HAP-1 (cell line): ENCODE measurements around the gene PGM1.

ENCODE experiments used
- DNase-seq, 2 experiments: peaks; one replicate each; pipeline ENCODE4 v3.0.0-alpha.2; 2016 to 2020; ENCODE audit warnings: low spot score in 2 of 2
- H3K27me3 ChIP-seq: fragments of 250-450 bp; sonication (Bioruptor Pico); 2 replicates; pipeline ENCODE4 v1.5.1; 2020; ENCODE audit warnings: low read depth, mild to moderate bottlenecking, moderate library complexity
- H3K36me3 ChIP-seq: fragments of 250-450 bp; sonication (Bioruptor Pico); replicated peaks from 2 replicates; pipeline ENCODE4 v1.5.1; 2020; ENCODE audit warnings: mild to moderate bottlenecking
- H3K4me1 ChIP-seq: fragments of 250-450 bp; sonication (Bioruptor Pico); 2 replicates; pipeline ENCODE4 v1.5.1; 2020; ENCODE audit warnings: mild to moderate bottlenecking
- H3K4me3 ChIP-seq: fragments of 250-450 bp; sonication (Bioruptor Pico); 2 replicates; pipeline ENCODE4 v1.5.1; 2020; ENCODE audit warnings: mild to moderate bottlenecking, moderate library complexity
- H3K9me3 ChIP-seq: fragments of 250-450 bp; sonication (Bioruptor Pico); 2 replicates; pipeline ENCODE4 v1.5.1; 2020; ENCODE audit warnings: mild to moderate bottlenecking, moderate library complexity
- in situ Hi-C: fragments of 300-500 bp; cut with MboI; formaldehyde crosslinking; loops from 3 replicates; pipeline ENCODE4 v1.14.3; 2020; ENCODE audit warnings: low sequenced_read_pairs, inconsistent platforms, mixed read lengths

The PGM1 gene

GRCh38 chr1:63628607-63629006, 35.4 kb downstream of the PGM1 start:
- no peak overlapping the region for H3K4me3 ChIP-seq
- H3K27me3 ChIP-seq, result no peaks in the 10 kb centered on the region
- H3K9me3 ChIP-seq, result no peaks in the 10 kb centered on the region
- peaks cover 18% of the 10 kb centered on the region for H3K4me1 ChIP-seq
- H3K36me3 ChIP-seq, result no peaks in the 10 kb centered on the region
- in situ Hi-C loops, result no loop called here
- DNase-seq, result no peak

GRCh38 chr1:63630238-63630637, 37.0 kb downstream of the PGM1 start:
- in situ Hi-C loops, result no loop called here
- Histone ChIP-seq H3K4me3 (no peak overlapping the region), H3K9me3 (no peaks in the 10 kb centered on the region), H3K4me1 (peaks cover 14% of the 10 kb centered on the region), H3K27me3 (no peaks in the 10 kb centered on the region), H3K36me3 (0 out of 2 replicates have a peak, but pooled peaks cover under 1% of the 10 kb centered on the region)
- DNase-seq, result peak; percentile 56 to 94

- Histone ChIP-seq H3K36me3 (peaks cover 4% of the 10 kb centered on the region; the same call in 1 of the 2 replicates), H3K9me3 (no peaks in the 10 kb centered on the region), H3K4me3 (no peak overlapping the region), H3K4me1 (peaks cover 14% of the 10 kb centered on the region), H3K27me3 (no peaks in the 10 kb centered on the region)
- no peak for DNase-seq
- in situ Hi-C loops, result no loop called here
These were observed 37.5 kb downstream of the PGM1 start for GRCh38 chr1:63630666-63631065.

GRCh38 chr1:63632110-63632509, 38.9 kb downstream of the PGM1 start:
- Histone ChIP-seq H3K36me3 (peaks cover 4% of the 10 kb centered on the region), H3K9me3 (no peaks in the 10 kb centered on the region), H3K4me3 (no peak overlapping the region), H3K4me1 (peaks cover 14% of the 10 kb centered on the region), H3K27me3 (no peaks in the 10 kb centered on the region)
- DNase-seq, result no peak
- in situ Hi-C loops, result no loop called here

- Histone ChIP-seq H3K4me1 (peaks cover 14% of the 10 kb centered on the region), H3K36me3 (peaks cover 4% of the 10 kb centered on the region)
- in situ Hi-C loops, result no loop called here
These were observed 40.1 kb downstream of the PGM1 start for GRCh38 chr1:63633281-63633680.

GRCh38 chr1:63634471-63634870, 41.3 kb downstream of the PGM1 start:
- H3K9me3 ChIP-seq, result no peaks in the 10 kb centered on the region
- in situ Hi-C loops, result no loop called here
- peaks cover 13% of the 10 kb centered on the region for H3K4me1 ChIP-seq
- peak in 1 of 2 experiments; percentile 44 for DNase-seq
- H3K27me3 ChIP-seq, result no peaks in the 10 kb centered on the region
- H3K36me3 ChIP-seq, result peaks cover 4% of the 10 kb centered on the region
- no peak overlapping the region for H3K4me3 ChIP-seq

More at GRCh38 chr1:63633281-63633680, 40.1 kb downstream of the PGM1 start:
- Histone ChIP-seq H3K9me3 (no peaks in the 10 kb centered on the region), H3K4me3 (no peak overlapping the region), H3K27me3 (no peaks in the 10 kb centered on the region)
- DNase-seq, result no peak

GRCh38 chr1:63635681-63636080, 42.5 kb downstream of the PGM1 start:
- DNase-seq, result no peak
- in situ Hi-C loops, result no loop called here
- Histone ChIP-seq H3K4me3 (no peak overlapping the region), H3K27me3 (no peaks in the 10 kb centered on the region), H3K4me1 (peaks cover 3% of the 10 kb centered on the region), H3K36me3 (peaks cover 4% of the 10 kb centered on the region), H3K9me3 (no peaks in the 10 kb centered on the region)

- H3K36me3 ChIP-seq, result peaks cover 4% of the 10 kb centered on the region
- in situ Hi-C loops, result no loop called here
- no peak for DNase-seq
- no peaks in the 10 kb centered on the region for H3K27me3 ChIP-seq
- no peaks in the 10 kb centered on the region; the same call in 1 of the 2 replicates for H3K4me1 ChIP-seq
- H3K4me3 ChIP-seq, result no peak overlapping the region
- no peaks in the 10 kb centered on the region for H3K9me3 ChIP-seq
These were observed 43.2 kb downstream of the PGM1 start for GRCh38 chr1:63636192-63637105.

GRCh38 chr1:63638471-63638870, 45.3 kb downstream of the PGM1 start:
- DNase-seq, result no peak
- Histone ChIP-seq H3K4me3 (no peak overlapping the region), H3K4me1 (no peaks in the 10 kb centered on the region; the same call in 1 of the 2 replicates), H3K27me3 (no peaks in the 10 kb centered on the region), H3K9me3 (no peaks in the 10 kb centered on the region), H3K36me3 (peaks cover 4% of the 10 kb centered on the region)
- in situ Hi-C loops, result no loop called here

- no peaks in the 10 kb centered on the region for H3K9me3 ChIP-seq
- in situ Hi-C loops, result no loop called here
- no peaks in the 10 kb centered on the region; the same call in 1 of the 2 replicates for H3K4me1 ChIP-seq
- peaks cover 4% of the 10 kb centered on the region for H3K36me3 ChIP-seq
- no peak for DNase-seq
- H3K27me3 ChIP-seq, result no peaks in the 10 kb centered on the region
- no peak overlapping the region for H3K4me3 ChIP-seq
These were observed 45.7 kb downstream of the PGM1 start for GRCh38 chr1:63638875-63639274.

- Histone ChIP-seq H3K27me3 (no peaks in the 10 kb centered on the region), H3K4me1 (no peaks in the 10 kb centered on the region), H3K4me3 (no peak overlapping the region), H3K36me3 (no peaks in the 10 kb centered on the region; the same call in 1 of the 2 replicates), H3K9me3 (no peaks in the 10 kb centered on the region)
- in situ Hi-C loops, result no loop called here
- DNase-seq, result no peak
These were observed 47.7 kb downstream of the PGM1 start for GRCh38 chr1:63640633-63641567.

GRCh38 chr1:63641615-63642014, 48.4 kb downstream of the PGM1 start:
- no peak for DNase-seq
- Histone ChIP-seq H3K27me3 (no peaks in the 10 kb centered on the region), H3K36me3 (no peaks in the 10 kb centered on the region; the same call in 1 of the 2 replicates), H3K4me1 (no peaks in the 10 kb centered on the region), H3K9me3 (no peaks in the 10 kb centered on the region), H3K4me3 (no peak overlapping the region)
- in situ Hi-C loops, result no loop called here

GRCh38 chr1:63642901-63643300, 49.7 kb downstream of the PGM1 start:
- Histone ChIP-seq H3K9me3 (no peaks in the 10 kb centered on the region), H3K27me3 (no peaks in the 10 kb centered on the region), H3K36me3 (no peaks in the 10 kb centered on the region), H3K4me1 (no peaks in the 10 kb centered on the region), H3K4me3 (no peak overlapping the region)
- in situ Hi-C loops, result no loop called here
- DNase-seq, result no peak
